ENCODE data around the gene CAMK1D.

CAMK1D gene

GRCh38 chr10:12665501-12665900 is 316.2 kb downstream of the CAMK1D start:
- no peak for DNase-seq

GRCh38 chr10:12667052-12667451 is 317.7 kb downstream of the CAMK1D start:
- no peak for DNase-seq

- DNase-seq = no peak
Measured at GRCh38 chr10:12668634-12669033, 319.3 kb downstream of the CAMK1D start.

GRCh38 chr10:12670004-12670403 is 320.7 kb downstream of the CAMK1D start:
- no peak for DNase-seq

- DNase-seq = no peak
Measured at GRCh38 chr10:12675186-12675585, 325.8 kb downstream of the CAMK1D start.

GRCh38 chr10:12679636-12680035 is 330.3 kb downstream of the CAMK1D start:
- no peak for DNase-seq

- no peak for DNase-seq
Measured at GRCh38 chr10:12681252-12681651, 331.9 kb downstream of the CAMK1D start.

GRCh38 chr10:12684784-12685183 is 335.4 kb downstream of the CAMK1D start:
- no peak for DNase-seq

GRCh38 chr10:12685261-12686058 is 336.1 kb downstream of the CAMK1D start:
- DNase-seq = no peak

GRCh38 chr10:12687996-12688395 is 338.6 kb downstream of the CAMK1D start:
- DNase-seq = no peak

- DNase-seq = no peak
Measured at GRCh38 chr10:12689893-12690292, 340.5 kb downstream of the CAMK1D start.

- no peak for DNase-seq
Measured at GRCh38 chr10:12690525-12691126, 341.3 kb downstream of the CAMK1D start.

GRCh38 chr10:12691596-12691995 is 342.2 kb downstream of the CAMK1D start:
- no peak for DNase-seq

- no peak for DNase-seq
Measured at GRCh38 chr10:12697764-12698163, 348.4 kb downstream of the CAMK1D start.

- DNase-seq = no peak
Measured at GRCh38 chr10:12699258-12699700, 349.9 kb downstream of the CAMK1D start.

GRCh38 chr10:12699781-12700556 is 350.6 kb downstream of the CAMK1D start:
- DNase-seq = no peak

GRCh38 chr10:12700557-12700874 is 351.2 kb downstream of the CAMK1D start:
- no peak for DNase-seq

- DNase-seq = no peak
Measured at GRCh38 chr10:12701696-12702095, 352.3 kb downstream of the CAMK1D start.

GRCh38 chr10:12702215-12702770 is 352.9 kb downstream of the CAMK1D start:
- no peak for DNase-seq

GRCh38 chr10:12703126-12703525 is 353.8 kb downstream of the CAMK1D start:
- DNase-seq = no peak

GRCh38 chr10:12703813-12704212 is 354.5 kb downstream of the CAMK1D start:
- no peak for DNase-seq

- DNase-seq = no peak
Measured at GRCh38 chr10:12704488-12704887, 355.1 kb downstream of the CAMK1D start.

GRCh38 chr10:12705943-12706342 is 356.6 kb downstream of the CAMK1D start:
- DNase-seq = no peak
